OCI-LY3 (cell line): ENCODE results near the gene FKBP4.

Experiments used
- EZH2phosphoT487 ChIP-seq: fragments of 200-600 bp; shearing (Covaris generic); IDR thresholded peaks from 2 replicates; pipeline ENCODE4 v1.6.1; 2018; ENCODE audit warnings: antibody characterized with exemption, mixed run types, low read depth
- TF ChIP-seq, protein P1 (sequence below): fragments of 200-600, 300-600 bp; sonication (generic); IDR thresholded peaks from 2 replicates; pipeline ENCODE4 v1.5.1; 2014; ENCODE audit warnings: antibody characterized with exemption, low read length, low read depth

DNA sequence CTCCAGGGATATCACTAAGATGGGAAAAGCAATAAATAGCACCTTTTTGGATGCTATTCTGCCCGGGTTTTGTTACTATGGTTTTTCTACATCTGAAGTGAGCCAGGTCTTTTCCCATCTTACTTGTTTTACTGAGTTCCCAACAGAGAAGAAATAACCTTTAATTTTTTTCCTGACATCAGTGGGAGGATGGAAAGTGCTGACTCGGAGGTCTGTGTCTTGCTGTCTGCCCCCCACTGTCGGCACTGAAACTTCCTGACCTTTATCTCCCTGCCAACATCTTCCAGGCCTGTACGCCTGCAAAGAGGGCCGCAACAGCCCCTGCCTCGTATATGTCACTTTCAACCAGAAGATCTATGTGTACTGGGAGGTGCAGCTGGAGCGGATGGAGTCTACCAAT lies 28.7 kb downstream of the FKBP4 start:
- TF ChIP-seq, protein P1, sequence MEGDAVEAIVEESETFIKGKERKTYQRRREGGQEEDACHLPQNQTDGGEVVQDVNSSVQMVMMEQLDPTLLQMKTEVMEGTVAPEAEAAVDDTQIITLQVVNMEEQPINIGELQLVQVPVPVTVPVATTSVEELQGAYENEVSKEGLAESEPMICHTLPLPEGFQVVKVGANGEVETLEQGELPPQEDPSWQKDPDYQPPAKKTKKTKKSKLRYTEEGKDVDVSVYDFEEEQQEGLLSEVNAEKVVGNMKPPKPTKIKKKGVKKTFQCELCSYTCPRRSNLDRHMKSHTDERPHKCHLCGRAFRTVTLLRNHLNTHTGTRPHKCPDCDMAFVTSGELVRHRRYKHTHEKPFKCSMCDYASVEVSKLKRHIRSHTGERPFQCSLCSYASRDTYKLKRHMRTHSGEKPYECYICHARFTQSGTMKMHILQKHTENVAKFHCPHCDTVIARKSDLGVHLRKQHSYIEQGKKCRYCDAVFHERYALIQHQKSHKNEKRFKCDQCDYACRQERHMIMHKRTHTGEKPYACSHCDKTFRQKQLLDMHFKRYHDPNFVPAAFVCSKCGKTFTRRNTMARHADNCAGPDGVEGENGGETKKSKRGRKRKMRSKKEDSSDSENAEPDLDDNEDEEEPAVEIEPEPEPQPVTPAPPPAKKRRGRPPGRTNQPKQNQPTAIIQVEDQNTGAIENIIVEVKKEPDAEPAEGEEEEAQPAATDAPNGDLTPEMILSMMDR: no peak
- no peak for TF ChIP-seq EZH2phosphoT487
